ENCODE measurements around the gene KCNAB1.

GRCh38 chr3:156108616-156109015, 11.8 kb upstream of the KCNAB1 start:
- no peak for TF ChIP-seq CTCF (IDR thresholded peaks at IDR 0.05 in 2 of 3, conservative IDR thresholded peaks at IDR 0.05 in 1 of 3; ENCODE audit: borderline replicate concordance in 1 of 3, insufficient read depth in 1 of 3, low read depth in 2 of 3, low read length in 2 of 3)
- TF ChIP-seq POLR2A (IDR thresholded peaks at IDR 0.05; ENCODE audit: borderline replicate concordance, extremely low read depth, insufficient read depth, insufficient read length): no peak
- no peak for TF ChIP-seq REST (IDR thresholded peaks at IDR 0.05; ENCODE audit: low read depth)
- TF ChIP-seq EZH2 (IDR thresholded peaks at IDR 0.05): no peak
- TF ChIP-seq RAD21 (IDR thresholded peaks at IDR 0.05; ENCODE audit: low read depth): no peak
- TF ChIP-seq SP1 (IDR thresholded peaks at IDR 0.05; ENCODE audit: low read depth): no peak
- TF ChIP-seq YY1 (IDR thresholded peaks at IDR 0.05; ENCODE audit: extremely low read depth, insufficient replicate concordance, low read depth, low read length): no peak
- TF ChIP-seq FOSL1 (IDR thresholded peaks at IDR 0.05; ENCODE audit: low read depth): no peak
- TF ChIP-seq POLR2AphosphoS5 (IDR thresholded peaks at IDR 0.05; ENCODE audit: low read depth, low read length): no peak
- TF ChIP-seq ATF3 (IDR thresholded peaks at IDR 0.05): no peak

Measured in HCT116 (cell line).